Subcutaneous adipose tissue (tissue), 4 donors: Measurements from ENCODE around the gene RNASE3. TPM values are rescaled to one million over a fixed set of nuclear protein-coding genes. Genes with fewer than 3 reads are reported as not detected.

Source experiments
- total RNA-seq, 4 donors: library from RNA; depleted of rRNA; stranded (reverse); fragments of >200 nt; gene quantifications; one replicate each; pipeline ENCODE4 v1.1.0, GENCODE V29; 2016
- TF ChIP-seq, protein P1 (sequence below): fragments of 450-650 bp; IDR thresholded peaks from one replicate; pipeline ENCODE4 v1.5.1; 2016; ENCODE audit warnings: low read depth, mild to moderate bottlenecking, control low read depth, antibody characterized with exemption, moderate library complexity

RNASE3 gene
- total RNA-seq, 4 donors from 2014 or later, result not detected

DNA sequence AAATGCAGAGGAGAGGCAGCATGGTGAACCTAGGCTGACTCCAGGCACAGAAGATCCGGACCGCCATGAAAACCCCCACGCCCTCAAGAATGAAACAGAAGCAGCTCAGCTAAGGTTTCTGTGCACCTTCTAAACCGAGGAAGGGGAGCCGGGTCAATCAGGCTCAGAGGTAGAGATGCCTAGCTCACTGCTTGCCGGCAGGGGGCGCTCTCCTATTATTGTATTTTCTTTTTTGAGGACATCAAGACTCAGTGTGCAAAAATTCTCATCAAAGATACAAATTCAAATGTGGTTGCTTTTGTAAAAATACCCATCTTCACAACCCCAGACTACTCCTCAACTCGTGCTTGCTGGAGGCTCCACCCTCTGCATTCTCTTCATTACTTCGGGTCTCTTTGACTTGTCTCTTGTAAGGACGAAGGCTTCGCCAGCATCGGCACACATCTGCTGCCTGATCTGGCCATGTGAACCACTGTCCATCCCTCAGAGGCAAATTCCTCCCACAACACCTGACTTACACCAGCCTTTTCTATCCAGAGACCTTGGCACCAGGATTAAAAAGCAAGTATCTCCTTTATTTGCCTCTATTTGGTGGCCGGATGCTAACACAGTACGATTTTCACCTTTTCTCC is 33.4 kb upstream of the RNASE3 start:
- TF ChIP-seq, protein P1, sequence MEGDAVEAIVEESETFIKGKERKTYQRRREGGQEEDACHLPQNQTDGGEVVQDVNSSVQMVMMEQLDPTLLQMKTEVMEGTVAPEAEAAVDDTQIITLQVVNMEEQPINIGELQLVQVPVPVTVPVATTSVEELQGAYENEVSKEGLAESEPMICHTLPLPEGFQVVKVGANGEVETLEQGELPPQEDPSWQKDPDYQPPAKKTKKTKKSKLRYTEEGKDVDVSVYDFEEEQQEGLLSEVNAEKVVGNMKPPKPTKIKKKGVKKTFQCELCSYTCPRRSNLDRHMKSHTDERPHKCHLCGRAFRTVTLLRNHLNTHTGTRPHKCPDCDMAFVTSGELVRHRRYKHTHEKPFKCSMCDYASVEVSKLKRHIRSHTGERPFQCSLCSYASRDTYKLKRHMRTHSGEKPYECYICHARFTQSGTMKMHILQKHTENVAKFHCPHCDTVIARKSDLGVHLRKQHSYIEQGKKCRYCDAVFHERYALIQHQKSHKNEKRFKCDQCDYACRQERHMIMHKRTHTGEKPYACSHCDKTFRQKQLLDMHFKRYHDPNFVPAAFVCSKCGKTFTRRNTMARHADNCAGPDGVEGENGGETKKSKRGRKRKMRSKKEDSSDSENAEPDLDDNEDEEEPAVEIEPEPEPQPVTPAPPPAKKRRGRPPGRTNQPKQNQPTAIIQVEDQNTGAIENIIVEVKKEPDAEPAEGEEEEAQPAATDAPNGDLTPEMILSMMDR, result no peak

GRCh38 chr14:20866194-20866593 is 25.0 kb upstream of the RNASE3 start:
- TF ChIP-seq, protein P1, result no peak

DNA sequence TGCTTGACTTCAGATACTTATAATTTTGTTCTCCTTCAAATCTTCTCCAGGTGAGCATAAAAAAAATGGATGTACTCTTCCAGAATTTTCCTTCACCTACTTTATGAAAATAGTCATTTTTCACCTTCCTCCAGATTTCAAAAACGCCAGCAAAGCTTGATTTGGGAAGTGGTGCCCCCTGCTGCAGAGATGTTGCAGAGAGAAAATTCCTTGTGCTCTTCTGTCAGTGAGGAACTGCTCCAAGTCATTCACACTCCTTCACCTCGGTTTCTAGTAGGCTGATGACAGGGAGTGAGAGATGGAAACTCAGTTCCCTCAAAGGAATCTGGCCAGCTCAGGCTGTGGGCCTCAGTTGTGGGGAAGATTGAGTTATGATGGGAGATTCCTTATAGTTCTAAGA is 24.2 kb upstream of the RNASE3 start:
- TF ChIP-seq, protein P1, result no peak

- TF ChIP-seq, protein P1, result no peak
These were observed 17.6 kb upstream of the RNASE3 start for GRCh38 chr14:20873370-20874177.

DNA sequence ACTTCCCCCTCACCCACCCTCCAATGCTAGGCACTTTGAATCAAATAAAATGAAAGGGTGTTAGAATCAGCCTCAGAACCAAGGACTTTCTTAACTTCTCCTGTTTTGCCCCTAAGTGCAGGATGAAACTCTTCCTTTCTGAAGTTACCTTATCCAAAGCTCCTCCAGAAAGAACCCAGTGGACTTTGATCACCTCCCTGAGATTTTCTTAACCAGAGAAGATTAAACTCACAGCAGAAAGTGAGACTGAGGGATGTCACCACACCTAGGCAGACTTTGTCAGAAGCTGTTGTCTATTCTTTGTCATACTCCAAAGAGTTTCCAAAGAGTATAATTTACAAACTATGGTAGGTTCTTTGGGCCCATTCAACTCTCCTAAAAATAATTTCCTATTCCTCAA is 14.2 kb upstream of the RNASE3 start:
- TF ChIP-seq, protein P1, result no peak

- TF ChIP-seq, protein P1, result no peak
These were observed 12.5 kb upstream of the RNASE3 start for GRCh38 chr14:20878695-20879094.

GRCh38 chr14:20904393-20905029 is 13.3 kb downstream of the RNASE3 start:
- TF ChIP-seq, protein P1, result no peak
